Measurements from ENCODE around the gene NXN.
"Not testable (repeated sequence)": the region's sequence is repeated elsewhere in the genome, so short reads cannot be mapped to it uniquely, and the experiment has no call there.

The NXN gene

DNA sequence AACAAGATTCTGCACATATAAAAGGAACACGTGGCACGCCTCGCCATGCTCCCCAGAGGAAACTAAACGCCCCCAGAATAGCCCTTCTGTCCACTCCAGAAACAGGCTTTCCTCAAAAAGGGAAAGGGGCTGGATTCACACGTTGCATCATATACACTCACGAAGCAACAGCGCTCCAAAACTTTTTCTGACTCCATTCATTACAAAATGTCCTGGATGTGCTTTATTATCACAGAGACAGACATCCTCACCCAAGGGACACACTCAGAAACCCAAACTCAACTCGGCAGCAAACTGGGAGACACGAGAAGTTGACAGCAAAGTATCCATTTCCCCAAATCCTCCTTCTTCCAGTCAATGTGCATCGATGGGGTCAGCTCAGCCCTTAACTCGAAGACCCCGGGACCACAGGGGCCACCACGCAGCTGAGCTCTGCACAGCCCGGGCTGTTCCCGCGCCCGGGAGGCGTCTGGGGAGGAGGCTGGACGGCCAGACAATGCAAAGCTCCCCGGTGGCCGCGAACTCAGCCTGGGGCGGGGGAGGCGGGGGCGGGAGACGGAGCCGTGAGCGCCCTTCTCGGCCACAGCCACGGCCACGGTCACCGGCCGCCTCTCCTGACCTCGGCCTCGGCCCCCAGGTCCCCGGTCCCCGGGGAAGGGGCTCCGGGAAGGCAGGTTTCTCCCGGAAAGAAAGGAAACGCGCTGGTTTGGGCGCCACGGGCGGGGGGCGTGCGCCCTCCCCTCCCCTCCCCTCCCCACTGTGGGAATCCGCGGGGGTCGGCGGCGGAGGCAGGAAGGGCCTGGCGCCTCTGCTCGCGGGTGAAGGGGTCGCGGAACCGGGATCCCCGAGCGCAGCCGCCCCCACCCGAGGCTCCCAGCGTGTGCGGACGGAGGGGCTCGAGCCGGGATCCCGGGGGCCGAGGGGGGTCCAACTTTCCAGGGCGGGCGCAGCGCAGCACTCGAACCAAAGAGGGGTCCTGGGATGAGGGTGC, 1.2 kb downstream of the NXN start:
- DNase-seq: no peak

DNA sequence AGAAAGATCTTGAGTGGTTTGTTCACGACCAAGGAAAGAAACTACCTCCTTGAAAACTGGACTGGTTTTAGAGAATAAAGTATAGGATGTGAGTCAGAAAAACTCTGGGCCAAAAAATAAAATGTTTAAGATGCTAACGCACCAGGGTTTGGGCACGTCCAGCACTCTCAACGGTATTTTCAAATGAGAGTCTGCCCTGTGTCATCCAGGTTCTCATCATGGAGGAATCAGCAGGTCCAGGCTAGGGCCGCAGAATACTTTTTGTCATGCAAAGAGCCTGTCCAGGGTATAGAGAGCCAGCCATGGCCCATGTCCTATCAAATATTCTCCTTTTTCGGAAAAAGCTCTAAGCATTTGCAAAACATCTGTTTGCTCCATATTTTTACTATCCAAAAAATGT, 2.4 kb downstream of the NXN start:
- no peak for DNase-seq

DNA sequence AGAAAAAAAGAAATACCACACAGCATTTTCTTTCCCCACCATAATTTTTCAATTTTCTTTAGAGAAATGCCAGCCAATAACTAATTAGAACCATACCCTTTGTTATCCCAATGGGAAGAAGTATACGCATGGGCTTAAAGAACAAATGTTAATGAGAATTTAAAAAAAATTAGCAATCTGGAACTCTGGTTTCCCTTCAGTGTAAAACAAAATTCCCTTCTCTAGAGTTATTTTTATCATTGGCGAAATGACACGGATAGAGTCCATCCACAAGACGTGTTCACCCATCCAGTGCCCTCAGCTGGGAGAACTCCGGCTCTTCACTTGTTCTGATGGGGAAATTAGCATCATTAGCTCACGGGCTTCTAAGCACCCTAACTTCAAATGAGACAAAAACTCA, 3.3 kb downstream of the NXN start:
- no peak for DNase-seq

DNA sequence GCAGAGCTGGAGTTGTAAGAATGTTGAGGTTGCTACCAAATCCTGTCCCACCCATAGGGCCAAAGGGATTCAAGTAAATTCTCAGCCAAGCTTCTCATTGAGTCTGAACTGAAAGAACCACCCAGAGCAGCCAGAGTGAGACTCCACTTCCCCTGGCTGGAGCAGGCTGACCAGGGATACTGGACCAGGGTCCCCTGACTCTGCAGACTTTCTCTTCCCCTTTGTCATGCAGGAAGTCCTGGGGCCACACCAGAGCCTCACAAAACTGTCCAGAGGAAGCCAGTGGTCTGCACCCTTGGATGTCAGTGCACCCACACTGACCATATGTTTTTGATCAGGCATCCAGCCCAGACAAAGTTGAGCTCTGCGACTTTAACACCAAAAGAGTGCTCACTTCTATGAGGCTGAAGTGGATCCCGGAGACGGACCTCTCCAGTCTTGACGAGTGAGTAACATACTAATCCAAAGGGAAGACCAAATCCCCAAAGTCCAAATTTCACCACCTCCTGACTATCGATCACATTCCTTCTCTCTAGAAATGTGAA, 4.1 kb downstream of the NXN start:
- DNase-seq: no peak

DNA sequence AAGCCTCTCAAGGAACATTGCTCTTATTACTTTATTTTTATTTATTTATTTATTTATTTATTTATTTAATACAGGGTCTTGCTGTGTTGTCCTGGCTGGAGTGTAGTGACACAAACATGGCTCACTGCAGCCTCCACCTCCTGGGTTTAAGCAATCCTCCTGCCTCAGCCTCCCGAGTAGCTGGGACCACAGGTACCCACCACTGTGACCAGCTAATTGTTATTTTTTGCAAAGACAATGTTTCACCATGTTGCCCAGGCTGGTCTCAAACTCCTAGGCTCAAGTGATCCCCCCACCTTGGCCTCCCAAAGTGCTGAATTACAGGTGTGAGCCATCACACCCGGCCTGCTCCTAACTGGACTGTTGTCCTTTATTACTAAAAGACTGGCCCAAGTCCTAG, 4.8 kb downstream of the NXN start:
- DNase-seq: not testable (repeated sequence)

DNA sequence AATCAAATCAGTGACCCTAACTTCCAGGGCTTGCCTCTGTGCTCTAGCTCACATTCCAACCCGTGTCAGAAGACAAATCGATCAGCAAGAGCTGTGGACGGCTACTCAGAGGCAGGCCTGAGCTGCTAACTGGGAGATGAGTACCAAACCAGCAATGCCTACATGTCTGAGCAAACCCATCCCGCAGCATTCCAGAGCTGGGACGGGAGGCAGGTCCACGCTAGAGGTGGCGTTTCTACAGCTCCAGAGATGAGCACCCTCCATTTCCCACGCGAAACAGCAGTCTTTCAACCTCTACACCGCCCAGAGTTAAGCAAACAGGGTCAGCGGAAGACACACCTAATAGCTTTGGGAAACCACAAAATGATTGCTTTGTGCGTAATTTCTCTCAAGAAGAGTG, 6.5 kb downstream of the NXN start:
- no peak for DNase-seq

DNA sequence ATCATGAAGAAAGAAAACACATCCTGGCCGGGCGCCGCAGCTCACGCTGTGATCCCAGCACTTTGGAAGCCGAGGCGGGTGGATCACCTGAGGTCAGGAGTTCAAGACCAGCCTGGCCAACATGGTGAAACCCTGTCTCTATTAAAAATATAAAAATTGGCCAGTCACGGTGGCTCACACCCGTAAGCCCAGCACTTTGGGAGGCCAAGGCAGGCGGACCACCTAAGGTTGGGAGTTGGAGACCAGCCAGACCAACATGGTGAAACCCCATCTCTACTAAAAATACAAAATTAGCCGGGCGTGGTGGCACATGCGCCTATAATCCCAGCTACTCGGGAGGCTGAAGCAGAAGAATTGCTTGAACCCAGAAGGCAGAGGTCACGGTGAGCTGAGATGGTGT, 7.7 kb downstream of the NXN start:
- DNase-seq: not testable (repeated sequence)

DNA sequence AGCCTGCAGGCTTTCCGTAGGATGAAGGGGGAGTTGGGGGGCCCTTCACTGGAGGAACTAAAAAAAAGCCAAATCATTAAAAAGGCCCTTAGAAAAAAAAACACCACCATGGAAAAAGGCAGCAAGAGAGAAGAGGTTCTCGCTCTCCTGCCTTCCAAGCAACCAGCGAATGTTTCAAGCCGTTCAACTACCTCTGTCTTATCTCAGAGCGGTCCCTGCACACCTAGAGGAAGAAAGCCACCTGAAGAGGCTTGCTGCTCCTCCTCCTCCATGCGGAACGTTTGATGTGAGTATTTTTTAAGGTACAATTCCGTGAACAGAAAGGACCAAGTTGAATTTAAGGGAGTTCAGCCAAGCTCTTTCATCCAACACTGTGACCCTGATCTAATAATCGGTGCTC, 9.2 kb downstream of the NXN start:
- DNase-seq: no peak

DNA sequence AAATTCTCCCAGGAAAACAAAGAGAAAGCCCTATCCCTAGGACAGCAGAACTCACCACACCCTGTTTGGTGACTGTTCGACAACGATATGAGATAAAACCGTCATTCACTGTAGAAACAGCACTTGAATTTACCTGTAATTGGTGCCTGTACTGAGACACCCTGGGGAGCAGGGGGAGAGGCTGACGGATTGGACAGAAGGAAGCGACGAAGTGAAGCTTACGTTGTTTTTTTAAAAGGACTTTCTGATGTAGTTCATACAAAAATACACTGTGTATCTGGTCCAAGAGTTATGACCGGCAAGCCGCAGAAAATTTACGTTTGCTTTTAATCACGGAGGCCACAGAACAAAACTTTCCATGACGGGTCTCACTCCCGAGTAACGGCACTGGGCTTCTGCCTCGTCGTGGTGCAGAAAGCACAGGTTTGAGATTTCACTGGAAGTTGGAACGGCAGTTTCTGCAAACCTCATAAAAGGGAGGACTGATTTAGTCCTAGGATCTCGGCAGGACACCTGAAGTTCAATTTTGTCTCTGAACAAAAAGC, 9.7 kb downstream of the NXN start:
- no peak for DNase-seq

DNA sequence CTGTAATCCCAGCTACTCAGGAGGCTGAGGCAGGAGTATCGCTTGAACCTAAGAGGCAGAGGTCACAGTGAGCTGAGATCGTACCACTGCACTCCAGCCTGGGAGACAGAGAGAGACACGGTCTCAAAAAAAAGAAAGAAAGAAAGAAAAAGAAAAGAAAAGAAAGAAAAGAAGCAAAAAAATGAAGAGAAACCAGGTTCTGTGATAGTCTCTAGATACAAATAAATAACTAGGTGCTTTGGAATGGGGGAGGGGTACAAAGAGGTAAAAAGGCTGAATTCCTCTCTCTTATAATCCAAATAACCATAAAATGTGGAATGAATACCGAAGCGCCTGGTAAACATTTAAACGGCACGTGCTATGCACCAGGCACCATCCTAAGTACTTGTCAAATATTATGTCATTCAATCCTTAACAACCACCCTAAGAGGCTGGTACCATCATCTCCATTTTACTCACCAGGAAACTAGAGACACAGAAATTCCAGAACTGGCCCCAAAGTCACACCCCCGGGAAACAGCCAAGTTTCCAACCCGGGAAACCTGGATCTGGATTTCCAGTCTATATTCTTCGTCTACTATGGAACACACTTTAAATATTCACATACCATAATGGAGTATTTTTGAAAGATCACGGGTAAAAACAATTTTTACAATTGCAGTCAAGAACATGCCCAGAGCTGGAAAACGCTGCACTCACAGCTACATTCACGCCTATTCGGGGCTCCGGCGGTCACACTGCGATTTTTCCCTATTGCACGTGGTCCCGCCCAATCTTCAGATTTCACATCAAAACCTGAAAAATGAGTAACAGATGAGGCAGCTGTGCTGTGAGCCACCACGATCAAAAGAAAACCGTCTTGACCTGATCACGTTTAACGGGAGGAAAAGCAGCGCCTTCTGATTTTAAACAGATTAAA, 10.5 kb downstream of the NXN start:
- DNase-seq: no peak

DNA sequence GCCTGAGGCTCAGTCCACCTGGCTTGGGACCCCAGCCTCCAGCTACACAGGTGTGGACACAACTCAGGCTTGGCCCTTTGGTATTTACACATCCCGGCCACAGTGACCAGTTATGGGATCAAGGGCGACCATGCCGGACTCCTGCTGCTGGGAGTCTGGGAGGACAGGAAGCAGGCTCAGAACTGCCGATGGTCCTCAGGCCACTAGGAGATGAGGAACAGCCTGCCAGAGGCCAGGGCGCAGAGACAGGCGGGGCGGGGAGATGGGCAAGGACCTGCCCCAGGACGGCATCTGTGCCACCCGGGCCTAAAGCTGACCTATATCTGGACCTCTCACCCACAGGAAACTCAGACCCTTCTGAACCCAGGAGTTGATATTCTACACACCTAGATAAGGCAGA, 12.5 kb downstream of the NXN start:
- no peak for DNase-seq

DNA sequence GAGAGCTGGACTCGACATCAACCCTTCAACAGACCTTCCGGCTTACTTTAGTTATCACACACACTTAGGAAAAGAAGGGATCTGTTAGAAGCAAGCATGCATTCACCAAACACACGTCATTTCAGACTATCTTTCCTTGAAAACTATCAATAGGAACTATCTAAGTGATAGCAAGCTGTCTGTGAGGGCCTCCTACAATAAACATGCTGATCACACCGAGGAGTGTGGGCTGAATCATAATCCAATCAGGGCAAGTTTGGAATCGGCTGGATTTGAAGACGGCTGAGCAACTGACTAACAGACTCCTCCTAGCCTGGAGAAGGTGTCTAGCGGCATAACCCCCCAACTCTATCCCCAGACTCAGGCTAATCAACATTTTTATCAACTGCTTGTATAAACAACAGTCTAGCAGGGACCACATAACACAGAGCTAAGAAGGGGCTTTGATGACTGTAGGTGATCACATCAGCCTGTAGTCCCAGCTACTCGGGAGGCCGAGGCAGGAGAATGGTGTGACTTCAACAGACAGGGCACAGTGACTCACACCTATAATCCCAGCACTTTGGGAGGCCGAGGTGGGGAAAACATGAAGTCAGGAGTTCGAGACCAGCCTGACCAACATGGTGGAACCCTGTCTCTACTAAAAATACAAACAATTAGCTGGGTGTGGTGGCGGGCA, 14.1 kb downstream of the NXN start:
- DNase-seq: no peak

DNA sequence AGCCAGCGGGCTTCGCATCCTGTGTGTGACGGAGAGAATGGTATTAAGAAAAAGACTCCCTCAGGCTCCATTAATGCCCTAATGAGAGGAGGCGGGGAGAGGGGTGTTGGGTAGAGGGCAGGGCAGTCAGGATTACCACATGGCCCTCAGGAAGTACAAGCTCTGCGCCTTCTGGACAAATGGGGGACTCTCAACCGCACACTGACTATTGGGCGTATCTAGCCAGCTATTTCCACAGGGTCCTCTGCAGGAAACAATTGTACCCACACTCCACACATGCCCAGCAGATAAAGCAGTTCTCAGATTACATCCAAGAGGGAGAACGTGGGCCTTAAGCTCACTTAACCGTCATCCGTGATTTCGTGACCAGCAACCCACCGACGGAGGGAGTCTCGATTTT, 14.7 kb downstream of the NXN start:
- no peak for DNase-seq

DNA sequence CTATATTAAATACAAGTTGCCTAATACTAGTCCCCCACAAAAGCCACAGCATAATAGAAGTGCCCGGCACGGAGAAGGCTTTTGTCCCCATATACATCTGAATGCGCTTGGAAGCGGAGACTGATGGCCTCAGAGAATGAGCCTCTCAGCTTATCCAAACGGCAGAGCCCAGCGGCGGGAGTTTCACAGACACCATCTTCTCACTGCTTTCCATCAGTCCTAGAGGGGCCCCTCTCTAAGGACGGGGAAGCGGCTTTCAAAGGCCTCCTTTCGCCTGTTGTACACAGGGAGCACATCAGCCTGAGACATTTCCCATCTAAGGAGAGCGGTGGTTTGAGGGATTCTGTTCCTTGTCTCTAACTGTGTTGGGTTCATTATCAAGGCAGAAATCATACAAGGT, 16.9 kb downstream of the NXN start:
- DNase-seq: no peak

DNA sequence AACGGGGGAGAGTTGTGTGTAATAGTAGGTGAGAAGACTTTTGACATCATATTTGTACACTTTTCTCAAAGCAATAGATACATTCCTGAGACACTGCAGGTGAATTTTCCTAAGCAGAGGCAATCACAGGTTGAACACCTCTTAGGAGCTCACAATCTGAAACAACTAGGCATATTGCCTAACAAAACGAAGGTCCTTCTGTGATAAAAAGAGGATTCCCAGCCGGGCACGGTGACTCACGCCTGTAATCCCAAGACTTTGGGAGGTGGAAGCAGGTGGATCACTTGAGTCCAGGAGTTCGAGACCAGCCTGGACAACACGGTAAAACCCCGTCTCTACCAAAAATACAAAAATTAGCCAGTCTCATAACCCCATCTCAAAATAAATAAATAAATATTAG, 17.4 kb downstream of the NXN start:
- DNase-seq: no peak

DNA sequence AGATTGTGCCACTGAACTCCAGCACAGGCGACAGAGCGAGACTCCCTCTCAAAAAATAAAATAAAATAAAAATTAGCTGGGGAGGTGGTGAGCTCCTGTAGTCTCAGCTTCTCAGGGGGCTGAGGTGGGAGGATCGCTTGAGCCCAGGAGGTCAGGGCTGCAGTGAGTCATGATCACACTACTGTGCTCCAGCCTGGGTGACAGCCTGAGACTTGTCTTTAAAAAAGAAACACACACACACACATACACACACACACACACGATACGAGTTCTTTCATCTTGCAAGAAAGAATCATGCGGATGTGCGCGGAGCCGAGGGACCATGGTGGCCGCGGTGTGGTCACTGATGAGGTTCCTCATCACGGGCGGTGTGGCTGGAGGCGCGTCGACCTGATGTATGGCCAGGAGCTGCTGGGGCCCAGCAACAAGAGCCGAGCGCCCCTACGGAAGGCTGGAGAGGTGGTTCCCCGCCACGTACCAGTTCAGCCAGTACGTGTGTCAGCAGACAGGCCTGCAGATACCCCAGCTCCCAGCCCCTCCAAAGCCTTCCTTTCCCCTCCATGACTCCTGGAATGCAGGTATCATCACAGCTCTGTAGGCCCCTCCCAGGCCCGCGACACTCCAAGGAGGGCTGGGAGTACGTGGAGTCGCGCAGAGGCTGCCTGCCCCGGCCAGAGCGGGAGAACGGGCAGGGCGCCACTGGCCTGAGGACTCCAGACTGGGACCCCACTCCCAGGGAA, 20.7 kb downstream of the NXN start:
- no peak for DNase-seq

DNA sequence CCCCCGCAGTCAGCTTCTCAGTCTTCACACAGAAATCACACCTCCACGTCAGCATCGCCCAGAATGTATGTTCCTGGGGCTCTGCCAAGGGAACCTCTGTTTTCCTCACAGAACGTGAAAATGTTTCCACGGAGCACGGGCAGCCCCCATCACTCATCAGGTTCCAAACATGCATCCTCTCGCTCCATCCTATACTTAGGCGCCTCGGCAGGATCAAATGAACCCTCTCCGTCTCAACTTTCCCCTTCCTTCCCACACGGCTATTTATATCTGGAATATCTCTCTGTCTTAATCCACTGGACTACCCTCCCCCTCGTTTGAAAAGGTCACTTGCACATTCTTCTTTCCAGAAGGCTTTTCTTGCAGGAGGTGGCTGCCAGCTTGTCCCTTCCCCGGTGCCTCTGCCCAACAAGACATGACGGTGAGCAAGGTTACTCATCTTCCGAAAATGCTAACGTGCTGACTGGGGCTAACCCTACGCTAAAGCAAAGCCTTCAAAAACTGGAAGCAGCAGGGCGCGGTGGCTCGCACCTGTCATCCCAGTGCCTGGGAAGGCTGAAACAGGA, 21.6 kb downstream of the NXN start:
- DNase-seq: no peak

DNA sequence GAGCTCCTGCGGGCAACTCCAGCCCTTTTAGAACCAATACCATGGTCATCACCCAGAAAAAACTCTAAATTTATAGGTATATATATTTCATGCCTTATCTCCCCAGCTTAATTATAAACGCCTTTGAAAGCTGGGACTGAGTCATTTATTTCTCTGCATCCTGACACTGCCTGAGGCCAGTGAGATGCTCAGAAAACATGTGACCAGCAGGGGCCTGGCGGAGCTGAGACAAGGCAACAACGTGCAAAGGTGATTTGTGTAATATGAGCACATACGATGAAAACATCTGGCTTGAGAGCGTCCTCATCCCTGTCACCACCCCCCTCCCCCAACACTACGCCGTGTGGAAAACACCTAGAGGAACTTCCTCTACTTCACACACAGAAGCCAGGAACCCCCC, 22.7 kb downstream of the NXN start:
- DNase-seq: no peak

DNA sequence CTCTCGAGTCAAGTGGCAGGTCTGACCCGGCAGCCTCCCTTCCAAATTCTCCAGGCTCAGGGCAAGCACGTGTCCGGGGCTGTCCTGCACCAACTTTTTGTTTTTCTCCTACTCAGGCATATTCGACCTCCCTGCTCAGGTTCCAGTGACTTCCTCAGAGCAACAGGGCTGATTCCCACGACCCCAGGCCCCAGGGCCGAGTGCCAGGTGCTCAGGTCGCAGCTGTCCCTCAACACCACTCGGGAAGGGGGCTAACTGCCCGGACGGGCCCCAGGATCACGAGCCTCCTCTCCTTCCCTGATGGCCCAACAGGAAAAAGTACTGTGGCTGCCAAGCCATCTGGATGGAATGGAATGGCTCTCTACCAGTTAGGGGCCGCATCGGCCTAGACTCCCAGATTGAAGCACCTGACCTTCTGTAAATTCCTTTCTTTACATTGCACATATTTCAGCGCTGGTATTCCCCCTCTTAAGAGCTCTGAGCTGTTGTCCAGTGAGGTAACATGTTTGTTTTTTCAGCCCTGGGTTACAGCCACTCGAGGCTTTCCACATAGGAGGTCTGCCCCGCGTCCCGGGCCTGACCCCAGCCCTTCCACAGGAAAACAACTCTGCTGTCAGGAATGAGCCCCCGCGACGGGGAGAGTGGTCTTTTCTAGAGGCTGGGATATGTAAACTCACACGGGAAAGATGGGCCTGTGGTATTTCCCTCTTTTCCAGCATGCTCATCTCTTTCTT, 25.0 kb downstream of the NXN start:
- DNase-seq: no peak

DNA sequence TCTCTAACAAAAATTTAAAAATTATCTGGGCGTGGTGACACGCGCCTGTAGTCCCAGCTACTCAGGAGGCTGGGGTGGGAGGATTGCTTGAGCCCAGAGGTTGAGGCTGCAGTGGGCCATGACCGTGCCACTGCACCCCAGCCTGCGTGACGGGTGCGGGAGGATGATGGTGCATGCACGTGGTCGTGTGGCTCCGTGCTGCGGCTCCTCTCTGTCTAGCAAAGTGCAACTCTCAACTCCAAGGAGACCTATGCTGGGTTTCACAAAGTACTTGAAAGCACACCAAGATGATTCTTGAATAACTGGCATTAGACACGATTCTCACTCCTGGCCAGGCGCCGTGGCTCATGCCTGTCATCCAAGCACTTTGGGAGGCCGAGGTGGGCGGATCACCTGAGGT, 25.8 kb downstream of the NXN start:
- DNase-seq: no peak

DNA sequence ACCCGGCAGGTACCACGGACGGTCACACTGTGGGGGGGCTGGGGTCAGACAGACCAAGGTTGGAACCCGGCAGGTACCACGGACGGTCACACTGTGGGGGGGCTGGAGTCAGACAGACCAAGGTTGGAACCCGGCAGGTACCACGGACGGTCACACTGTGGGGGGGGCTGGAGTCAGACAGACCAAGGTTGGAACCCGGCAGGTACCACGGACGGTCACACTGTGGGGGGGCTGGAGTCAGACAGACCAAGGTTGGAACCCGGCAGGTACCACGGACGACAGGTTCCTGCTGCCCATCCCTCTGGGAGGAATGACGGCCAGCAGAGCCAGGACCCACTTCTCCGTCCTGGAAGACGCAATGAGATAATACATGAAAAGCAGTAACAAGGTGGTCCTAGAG, 27.0 kb downstream of the NXN start:
- DNase-seq: peak; percentile 2

Measured in activated effector memory CD4-positive, alpha-beta T cell treated with Interleukin-2 at 50 U/mL for 16 hours (primary cell).